ENCODE measurements around the gene C1QTNF12. TPM values are rescaled to one million over a fixed set of nuclear protein-coding genes. Genes with fewer than 3 reads are reported as not detected.

The C1QTNF12 gene
- 3.4 TPM for total RNA-seq

DNA sequence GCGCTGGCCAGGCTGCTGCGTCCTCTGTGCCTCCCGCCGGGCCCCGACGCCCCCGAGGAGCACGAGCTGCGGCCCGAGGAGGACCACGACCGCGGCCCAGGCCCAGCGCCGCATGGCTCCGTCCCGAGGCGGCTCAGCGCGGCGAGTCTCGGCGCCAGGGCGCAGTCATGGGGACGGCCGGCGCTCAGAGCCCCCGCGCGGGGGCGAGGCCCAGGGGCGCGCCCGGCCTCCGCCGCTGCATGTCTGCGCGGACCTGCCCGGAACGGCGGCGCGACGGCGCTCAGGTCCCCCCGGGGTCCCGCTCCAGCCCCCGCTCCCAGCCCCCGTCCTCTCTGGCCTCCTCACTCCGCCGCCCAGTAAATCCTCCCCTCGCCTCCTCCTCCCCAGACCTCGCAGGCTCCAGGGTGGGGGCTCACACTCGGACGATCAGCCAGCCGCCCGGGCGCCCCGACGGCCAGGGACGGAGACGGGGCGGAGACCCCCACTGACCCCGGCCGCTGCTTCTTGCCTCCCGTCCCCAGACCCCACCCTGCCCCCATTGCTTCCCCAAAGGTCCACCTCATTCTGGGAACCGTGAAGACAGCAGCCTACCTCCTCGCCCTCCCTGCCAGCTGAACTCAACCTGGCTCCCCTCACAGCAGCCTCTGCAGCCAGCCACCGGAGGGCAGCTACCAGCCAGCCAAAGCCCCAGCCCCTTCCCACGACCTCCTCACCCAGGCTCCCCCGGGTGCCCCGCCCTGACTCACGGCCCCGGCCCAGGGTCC, at the start of gene C1QTNF12:
Gene C1QTNF12 (minus strand): TSS at position 146 of the 764 bp plus-strand sequence. CDS start 32 bp downstream, at position 114.
- DNase-seq (ENCODE audit: low spot score) = no peak

DNA sequence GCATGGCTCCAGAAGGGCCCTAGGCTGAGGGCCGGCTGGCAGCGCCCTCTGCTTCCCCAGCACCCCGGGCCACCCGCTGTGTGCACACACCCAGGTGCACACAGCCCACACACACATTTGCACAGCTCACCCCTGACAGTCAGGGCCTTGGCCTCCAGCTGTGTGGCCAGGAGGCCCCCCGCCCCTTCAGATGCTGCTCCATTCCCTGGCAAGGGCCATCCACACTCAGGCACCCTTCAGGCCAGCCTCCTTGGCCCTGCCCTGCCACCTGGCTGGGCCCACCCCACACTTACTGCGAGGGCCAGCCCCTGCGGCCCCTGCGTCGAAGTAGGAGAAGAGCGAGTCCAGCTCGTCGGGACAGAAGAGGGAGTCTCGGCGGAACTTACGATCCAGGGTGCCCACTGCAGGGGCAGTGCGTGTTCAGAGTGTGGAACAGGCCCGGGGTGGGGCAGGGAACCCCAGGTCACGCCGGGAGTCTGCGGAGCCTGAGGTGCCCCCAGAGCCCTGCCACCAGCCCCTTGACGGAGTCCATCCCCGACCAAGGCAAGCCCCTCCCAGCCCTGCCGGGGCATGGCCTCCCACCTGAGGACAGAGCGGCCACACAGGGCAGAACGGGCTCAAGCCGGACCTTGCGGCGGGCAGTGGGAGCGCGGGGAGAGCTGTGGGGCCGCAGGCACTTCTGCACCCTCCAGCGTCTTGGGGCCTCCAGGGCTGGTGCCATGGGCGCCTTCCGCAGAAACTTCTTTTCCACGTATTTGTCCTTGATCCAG, 48.8 kb upstream of the C1QTNF12 start:
- no peak for DNase-seq (ENCODE audit: low spot score)

GRCh38 chr1:1294250-1294890, 47.8 kb upstream of the C1QTNF12 start:
- DNase-seq (ENCODE audit: low spot score) = no peak

DNA sequence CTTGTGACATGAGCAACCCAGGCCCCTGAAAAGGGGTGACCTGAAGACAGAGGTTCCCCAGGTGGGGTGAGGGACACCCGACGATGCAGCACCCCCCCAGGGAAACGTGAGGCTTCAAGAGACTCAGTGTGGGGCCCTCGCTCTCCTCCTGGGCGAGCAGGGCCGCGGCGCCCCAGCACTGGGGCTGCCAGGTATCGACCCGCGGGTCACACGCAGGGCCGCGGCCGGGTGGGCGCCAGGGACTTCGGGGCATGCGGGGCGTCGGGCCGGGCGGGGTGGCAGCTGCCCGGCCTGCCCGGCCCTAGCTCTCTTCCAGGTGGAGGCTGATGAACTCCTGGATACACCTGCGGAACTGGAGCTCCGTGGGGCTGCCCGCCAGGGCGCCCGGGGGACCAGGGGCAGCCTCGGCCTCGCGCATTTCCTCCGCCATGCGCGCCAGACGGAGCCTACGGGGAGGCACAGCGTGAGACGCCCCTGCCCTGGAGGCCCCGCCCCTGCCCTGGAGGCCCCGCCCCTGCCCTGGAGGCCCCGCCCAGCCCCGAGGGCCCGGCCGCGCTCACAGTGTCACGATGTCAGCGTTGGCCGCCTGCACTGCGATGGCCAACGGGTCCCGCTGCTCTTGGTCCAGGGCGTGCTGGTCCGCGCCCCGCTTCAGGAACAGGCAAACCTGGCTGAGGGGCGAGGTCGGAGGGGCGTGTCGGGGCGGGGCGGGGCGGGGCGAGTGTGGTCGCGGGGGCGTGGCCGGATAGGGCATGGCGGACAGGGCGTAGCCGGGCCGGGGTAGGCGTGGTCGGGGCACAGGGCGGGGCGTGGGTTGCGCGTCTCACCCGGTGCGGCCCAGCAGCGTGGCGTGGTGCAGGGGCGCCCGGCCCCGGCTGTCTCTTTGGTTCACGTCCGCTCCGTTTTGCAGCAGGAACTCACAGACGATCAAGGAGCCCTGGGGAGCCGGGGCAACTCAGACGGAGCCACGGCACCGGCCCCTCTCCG, 47.0 kb upstream of the C1QTNF12 start:
- no peak for DNase-seq (ENCODE audit: low spot score)

DNA sequence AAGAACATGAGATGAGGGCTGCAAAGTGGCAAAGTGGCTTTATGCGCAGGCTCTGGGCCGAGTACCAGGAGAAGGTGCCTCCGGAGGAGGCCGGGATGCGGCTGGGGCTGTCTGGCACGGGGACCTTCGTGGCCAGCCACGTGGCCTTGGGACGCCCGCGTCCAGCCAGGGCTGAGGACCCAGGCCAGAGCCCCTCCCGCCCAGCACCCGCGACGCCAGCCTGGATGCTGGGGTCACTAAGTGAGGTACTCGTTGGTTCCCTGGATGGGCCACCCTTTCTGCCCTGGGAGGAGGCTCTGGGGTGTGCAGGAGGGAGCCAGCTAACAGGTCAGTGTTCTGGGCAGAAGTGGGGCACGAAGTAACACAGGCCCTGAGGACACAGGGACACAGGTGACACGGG, 46.3 kb upstream of the C1QTNF12 start:
- DNase-seq (ENCODE audit: low spot score) = no peak

- no peak for DNase-seq (ENCODE audit: low spot score)
Observed at GRCh38 chr1:1292442-1292779, 45.9 kb upstream of the C1QTNF12 start.

GRCh38 chr1:1291548-1292441, 45.3 kb upstream of the C1QTNF12 start:
- DNase-seq (ENCODE audit: low spot score) = peak; percentile 87

- no peak for DNase-seq (ENCODE audit: low spot score)
Observed at GRCh38 chr1:1291023-1291528, 44.6 kb upstream of the C1QTNF12 start.

DNA sequence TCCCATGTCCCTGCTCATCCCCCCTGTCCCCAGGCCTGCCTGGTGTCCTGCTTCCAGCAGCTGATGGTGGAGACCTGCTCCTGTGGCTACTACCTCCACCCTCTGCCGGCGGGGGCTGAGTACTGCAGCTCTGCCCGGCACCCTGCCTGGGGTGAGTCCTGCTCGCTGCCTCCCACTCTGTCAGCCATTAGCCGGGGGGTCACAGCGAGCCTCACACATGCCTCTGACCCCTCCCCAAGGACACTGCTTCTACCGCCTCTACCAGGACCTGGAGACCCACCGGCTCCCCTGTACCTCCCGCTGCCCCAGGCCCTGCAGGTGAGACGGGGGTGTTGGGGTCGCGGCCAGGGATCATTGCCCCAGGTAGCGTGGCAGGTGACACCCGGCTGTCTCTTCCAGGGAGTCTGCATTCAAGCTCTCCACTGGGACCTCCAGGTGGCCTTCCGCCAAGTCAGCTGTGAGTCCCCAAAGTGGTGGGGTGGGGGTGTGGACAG, 43.8 kb upstream of the C1QTNF12 start:
- DNase-seq (ENCODE audit: low spot score) = no peak

- DNase-seq (ENCODE audit: low spot score) = no peak
Observed at GRCh38 chr1:1287288-1288110, 41.0 kb upstream of the C1QTNF12 start.

DNA sequence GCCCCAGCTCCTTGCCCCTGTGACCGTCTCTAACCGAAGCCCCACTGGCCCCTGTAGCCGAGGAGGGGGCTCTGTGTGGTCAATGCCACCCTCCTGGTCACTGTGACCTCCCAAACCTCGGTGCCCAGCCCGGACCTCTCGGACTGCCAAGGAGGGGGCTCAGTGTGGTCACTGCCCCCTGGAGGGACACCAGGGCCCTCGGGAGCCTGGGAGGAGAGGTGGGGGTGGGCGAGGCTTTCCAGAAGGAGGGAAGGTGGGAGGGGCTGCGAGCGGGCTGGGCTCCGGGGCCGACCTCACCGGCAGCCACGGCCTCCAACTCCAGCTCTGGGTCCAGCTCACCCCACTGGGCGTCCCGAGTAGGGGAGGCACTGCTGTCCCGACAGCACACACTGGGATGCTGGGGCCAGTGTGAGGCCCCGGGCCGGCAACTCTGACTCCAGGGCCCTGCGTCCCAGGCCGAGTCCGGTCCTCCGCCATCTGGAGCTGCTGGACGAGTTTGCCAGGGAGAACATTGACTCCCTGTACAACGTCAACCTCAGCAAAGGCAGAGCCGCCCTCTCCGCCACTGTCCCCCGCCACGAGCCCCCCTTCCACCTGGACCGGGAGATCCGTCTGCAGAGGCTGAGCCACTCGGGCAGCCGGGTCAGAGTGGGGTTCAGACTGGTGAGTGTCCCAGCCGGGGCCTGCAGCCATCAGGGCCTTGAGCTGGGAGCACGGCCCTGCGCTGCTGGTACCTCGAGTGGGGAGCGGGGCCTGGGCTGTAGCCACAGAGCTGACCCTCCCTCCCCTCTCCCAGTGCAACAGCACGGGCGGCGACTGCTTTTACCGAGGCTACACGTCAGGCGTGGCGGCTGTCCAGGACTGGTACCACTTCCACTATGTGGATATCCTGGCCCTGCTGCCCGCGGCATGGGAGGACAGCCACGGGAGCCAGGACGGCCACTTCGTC, 40.1 kb upstream of the C1QTNF12 start:
- no peak for DNase-seq (ENCODE audit: low spot score)

DNA sequence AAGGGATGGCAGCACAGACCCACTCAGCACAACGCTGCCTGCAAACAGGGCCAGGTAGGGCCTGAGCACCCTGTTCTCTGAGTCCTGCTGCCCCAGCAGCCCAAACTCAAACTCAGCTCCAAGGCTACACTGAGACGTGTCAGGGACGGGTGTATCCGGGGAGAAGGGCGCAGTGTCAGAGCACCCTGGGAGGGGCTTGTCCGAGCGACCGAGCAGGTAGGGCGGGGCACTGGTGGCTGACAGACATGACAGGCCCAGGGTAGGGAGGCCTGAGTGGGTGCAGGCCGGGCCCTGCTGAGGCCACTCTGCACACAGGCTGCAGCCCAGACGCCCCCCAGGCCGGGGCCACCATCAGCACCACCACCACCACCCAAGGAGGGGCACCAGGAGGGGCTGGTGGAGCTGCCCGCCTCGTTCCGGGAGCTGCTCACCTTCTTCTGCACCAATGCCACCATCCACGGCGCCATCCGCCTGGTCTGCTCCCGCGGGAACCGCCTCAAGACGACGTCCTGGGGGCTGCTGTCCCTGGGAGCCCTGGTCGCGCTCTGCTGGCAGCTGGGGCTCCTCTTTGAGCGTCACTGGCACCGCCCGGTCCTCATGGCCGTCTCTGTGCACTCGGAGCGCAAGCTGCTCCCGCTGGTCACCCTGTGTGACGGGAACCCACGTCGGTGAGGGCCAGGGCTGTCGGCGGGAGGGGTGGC, 39.2 kb upstream of the C1QTNF12 start:
- DNase-seq (ENCODE audit: low spot score) = no peak

DNA sequence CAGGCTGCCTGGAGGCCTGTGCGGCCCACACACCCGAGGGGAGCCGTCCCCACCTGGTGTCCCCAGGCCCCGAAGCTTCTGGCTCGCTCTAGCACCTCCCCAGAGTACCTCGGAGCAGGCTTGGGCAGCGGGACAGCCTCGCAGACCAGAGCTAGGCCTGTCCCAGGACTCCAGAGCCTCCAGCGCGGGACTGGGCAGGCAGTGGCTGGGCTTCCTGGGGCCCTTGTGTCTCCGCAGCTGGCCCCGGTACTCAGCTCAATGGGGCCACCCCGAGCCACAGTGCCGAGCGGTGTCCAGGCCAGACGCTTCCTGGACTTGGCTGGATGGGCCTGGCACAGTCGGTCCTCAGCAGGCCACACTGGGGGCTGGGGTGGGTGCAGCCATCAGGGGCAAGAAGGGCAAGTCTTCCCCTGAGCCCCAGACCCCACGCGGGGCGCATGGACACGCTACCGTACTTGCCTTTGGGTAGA, 38.6 kb upstream of the C1QTNF12 start:
- DNase-seq (ENCODE audit: low spot score) = no peak

GRCh38 chr1:1284221-1285101, 37.9 kb upstream of the C1QTNF12 start:
- DNase-seq (ENCODE audit: low spot score) = no peak

- DNase-seq (ENCODE audit: low spot score) = no peak
Observed at GRCh38 chr1:1283821-1284220, 37.3 kb upstream of the C1QTNF12 start.

GRCh38 chr1:1282998-1283397, 36.5 kb upstream of the C1QTNF12 start:
- no peak for DNase-seq (ENCODE audit: low spot score)
